Measurements from ENCODE around the gene INPP4B. TPM values are rescaled to one million over a fixed set of nuclear protein-coding genes. Genes with fewer than 3 reads are reported as not detected.
"Not testable (repeated sequence)": the region's sequence is repeated elsewhere in the genome, so short reads cannot be mapped to it uniquely, and the experiment has no call there.

The INPP4B gene
- total RNA-seq, 2 donors from 2014 or later = 18.1 to 19.6 TPM

- intact Hi-C loops (cut with DNase I, micrococcal nuclease) = no loop called here
- ATAC-seq = no peak
Observed at GRCh38 chr4:142083264-142083663, 762.8 kb downstream of the INPP4B start.

DNA sequence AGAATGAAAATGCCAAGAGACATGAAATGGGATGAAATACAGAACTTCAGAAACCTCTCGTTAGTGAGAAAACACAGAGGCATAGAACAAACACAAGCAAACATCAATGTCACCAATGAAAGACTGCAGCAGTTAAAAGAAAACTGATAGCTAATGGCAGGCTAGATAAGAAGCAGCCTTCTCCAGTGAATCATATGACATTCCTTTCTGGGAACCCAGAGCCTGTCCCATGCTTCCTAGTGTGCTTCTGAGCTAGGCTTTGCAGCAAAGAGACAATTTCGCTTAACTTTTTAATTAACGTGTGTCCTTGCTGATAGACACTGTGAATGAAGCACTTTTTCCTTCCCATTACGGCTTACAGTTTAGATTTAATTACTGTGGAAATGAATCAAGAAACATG, 765.1 kb downstream of the INPP4B start:
- ATAC-seq (no peak), DNase-seq (no peak)
- intact Hi-C loops (cut with DNase I, micrococcal nuclease) = no loop called here

More at GRCh38 chr4:142083264-142083663, 762.8 kb downstream of the INPP4B start:
- DNase-seq = no peak

DNA sequence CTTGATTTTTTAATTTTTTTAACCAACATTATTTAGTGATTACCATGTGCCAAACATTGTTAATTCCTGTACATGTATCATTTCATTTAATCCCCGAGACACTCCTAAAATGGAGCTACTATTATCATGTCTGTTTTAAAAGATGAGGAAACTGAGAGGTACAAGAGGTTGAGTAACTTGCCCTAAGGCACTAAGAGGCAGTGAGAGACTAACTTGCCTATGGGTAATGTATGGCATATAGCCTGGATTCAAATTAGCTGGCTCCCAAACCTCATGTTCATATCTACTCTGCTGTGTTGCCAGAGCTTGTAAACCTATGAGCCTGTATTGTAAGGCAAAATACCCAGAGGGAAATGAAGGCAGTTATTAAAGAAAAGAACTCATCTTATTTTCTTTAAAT, 766.1 kb downstream of the INPP4B start:
- intact Hi-C loops (cut with DNase I, micrococcal nuclease) = no loop called here
- no peak for ATAC-seq
- DNase-seq = no peak

- ATAC-seq (no peak), DNase-seq (no peak)
- intact Hi-C loops (cut with DNase I, micrococcal nuclease) = no loop called here
Observed at GRCh38 chr4:142077048-142077447, 769.1 kb downstream of the INPP4B start.

DNA sequence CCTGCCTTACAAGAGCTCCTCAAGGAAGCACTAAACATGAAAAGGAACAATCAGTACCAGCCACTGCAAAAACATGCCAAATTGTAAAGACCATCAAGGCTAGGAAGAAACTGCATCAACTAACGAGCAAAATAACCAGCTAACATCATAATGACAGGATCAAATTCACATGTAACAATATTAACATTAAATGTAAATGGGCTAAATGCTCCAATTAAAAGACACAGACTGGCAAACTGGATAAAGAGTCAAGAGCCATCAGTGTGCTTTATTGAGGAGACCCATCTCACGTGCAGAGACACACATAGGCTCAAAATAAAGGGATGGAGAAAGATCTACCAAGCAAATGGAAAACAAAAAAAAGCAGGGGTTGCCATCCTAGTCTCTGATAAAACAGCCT, 777.8 kb downstream of the INPP4B start:
- DNase-seq; ATAC-seq; intact Hi-C loops (cut with DNase I, micrococcal nuclease): not testable (repeated sequence)

- DNase-seq; ATAC-seq; intact Hi-C loops (cut with DNase I, micrococcal nuclease): not testable (repeated sequence)
Observed at GRCh38 chr4:142066562-142066961, 779.5 kb downstream of the INPP4B start.

- DNase-seq = no peak
- intact Hi-C loops (cut with DNase I, micrococcal nuclease) = no loop called here
- no peak for ATAC-seq
Observed at GRCh38 chr4:142065086-142065647, 780.9 kb downstream of the INPP4B start.

- intact Hi-C loops (cut with DNase I, micrococcal nuclease) = no loop called here
- DNase-seq = no peak
- ATAC-seq = no peak
Observed at GRCh38 chr4:142064181-142064580, 781.9 kb downstream of the INPP4B start.

GRCh38 chr4:142045996-142046395, 800.1 kb downstream of the INPP4B start:
- ATAC-seq = no peak
- DNase-seq = no peak
- intact Hi-C loops (cut with DNase I, micrococcal nuclease) = no loop called here

DNA sequence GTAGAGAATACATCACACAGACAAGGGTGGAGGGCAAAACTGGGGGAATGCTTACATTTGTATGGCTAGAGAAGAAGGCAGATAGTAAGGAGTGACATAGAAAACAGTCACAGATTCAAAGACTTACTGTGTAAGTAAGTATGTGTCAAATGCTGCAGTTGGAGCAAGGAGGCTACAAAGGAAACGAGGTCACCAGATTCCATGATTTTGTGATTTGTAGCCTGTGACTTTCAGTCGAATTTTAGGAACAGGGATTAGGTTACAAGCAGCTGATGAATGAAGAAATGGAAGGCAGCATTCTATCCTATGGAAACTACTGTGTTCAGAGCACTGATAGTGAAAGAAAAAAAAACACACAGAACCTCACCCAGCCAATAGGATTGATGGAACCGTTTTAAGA, 801.8 kb downstream of the INPP4B start:
- no peak for DNase-seq
- no peak for ATAC-seq
- intact Hi-C loops (cut with DNase I, micrococcal nuclease) = no loop called here

GRCh38 chr4:142043509-142043908, 802.6 kb downstream of the INPP4B start:
- no peak for DNase-seq
- ATAC-seq = no peak
- intact Hi-C loops (cut with DNase I, micrococcal nuclease) = no loop called here

GRCh38 chr4:142041788-142042187, 804.3 kb downstream of the INPP4B start:
- ATAC-seq = no peak
- intact Hi-C loops (cut with DNase I, micrococcal nuclease) = no loop called here
- no peak for DNase-seq

- intact Hi-C loops (cut with DNase I, micrococcal nuclease) = no loop called here
- DNase-seq (no peak), ATAC-seq (no peak)
Observed at GRCh38 chr4:142040043-142040442, 806.1 kb downstream of the INPP4B start.

GRCh38 chr4:142036795-142037583, 809.1 kb downstream of the INPP4B start:
- intact Hi-C loops (cut with DNase I, micrococcal nuclease) = no loop called here
- no peak for ATAC-seq
- DNase-seq = no peak

- intact Hi-C loops (cut with DNase I, micrococcal nuclease) = no loop called here
- DNase-seq (no peak), ATAC-seq (no peak)
Observed at GRCh38 chr4:142035566-142035965, 810.5 kb downstream of the INPP4B start.

GRCh38 chr4:142034101-142034500, 812.0 kb downstream of the INPP4B start:
- intact Hi-C loops (cut with DNase I, micrococcal nuclease) = no loop called here
- DNase-seq = no peak
- ATAC-seq = no peak

GRCh38 chr4:142030010-142030409, 816.1 kb downstream of the INPP4B start:
- intact Hi-C loops (cut with DNase I, micrococcal nuclease) = no loop called here
- ATAC-seq = no peak

GRCh38 chr4:142021761-142022160, 824.3 kb downstream of the INPP4B start:
- ATAC-seq (no peak), DNase-seq (no peak)
- intact Hi-C loops (cut with DNase I, micrococcal nuclease) = no loop called here

More at GRCh38 chr4:142030010-142030409, 816.1 kb downstream of the INPP4B start:
- no peak for DNase-seq

GRCh38 chr4:142021181-142021580, 824.9 kb downstream of the INPP4B start:
- DNase-seq (no peak), ATAC-seq (no peak)
- intact Hi-C loops (cut with DNase I, micrococcal nuclease) = no loop called here

DNA sequence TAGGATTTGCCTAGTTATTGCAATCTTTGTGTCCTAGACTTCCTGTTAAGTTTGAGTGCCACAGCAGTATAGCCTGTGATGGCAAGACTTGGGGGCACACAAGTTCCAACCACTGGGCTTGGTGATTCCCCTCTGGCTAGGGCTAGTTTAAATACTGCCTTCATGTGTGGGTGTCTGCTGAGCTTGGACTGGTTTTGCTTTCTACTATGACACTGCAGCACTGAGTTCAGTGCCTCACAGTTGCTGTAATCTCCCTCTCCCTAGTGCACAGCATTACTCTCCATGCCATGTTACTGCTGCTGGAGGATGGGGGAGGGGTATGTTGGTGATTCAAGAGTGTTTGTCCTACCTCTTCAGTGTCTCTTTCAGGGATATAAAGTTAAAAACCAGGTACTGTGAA, 830.1 kb downstream of the INPP4B start:
- no peak for ATAC-seq
- intact Hi-C loops (cut with DNase I, micrococcal nuclease) = no loop called here
- DNase-seq = no peak

DNA sequence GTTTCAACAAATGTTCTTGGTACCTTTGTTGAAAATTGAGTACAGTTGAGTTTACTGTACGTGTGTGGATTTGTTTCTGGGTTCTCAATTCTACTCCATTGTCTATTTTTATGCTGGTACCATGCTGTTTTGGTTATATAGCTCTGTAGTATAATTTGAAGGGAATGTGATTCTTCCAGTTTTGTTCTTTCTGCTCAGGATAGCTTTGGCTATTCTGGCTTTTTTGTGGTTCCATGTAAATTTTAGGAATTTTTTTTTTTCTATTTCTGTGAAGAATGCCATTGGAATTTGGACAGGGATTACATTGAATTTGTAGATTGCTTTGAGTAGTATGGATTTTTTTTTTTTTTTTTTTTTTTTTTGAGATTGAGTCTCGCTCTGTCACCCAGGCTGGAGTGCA, 836.4 kb downstream of the INPP4B start:
- intact Hi-C loops (cut with DNase I, micrococcal nuclease) = no loop called here
- DNase-seq (no peak), ATAC-seq (no peak)
